NCI-H774 (cell line): Measurements from ENCODE around the gene PTPN12.
A peak's percentile ranks its signal among the peaks of the same experiment; 100 is the strongest.
"Not testable (repeated sequence)": the region's sequence is repeated elsewhere in the genome, so short reads cannot be mapped to it uniquely, and the experiment has no call there.

ENCODE experiments used
- DNase-seq: peaks from one replicate; lab custom pipeline; 2025; lab: John Stamatoyannopoulos, UW

Gene PTPN12

DNA sequence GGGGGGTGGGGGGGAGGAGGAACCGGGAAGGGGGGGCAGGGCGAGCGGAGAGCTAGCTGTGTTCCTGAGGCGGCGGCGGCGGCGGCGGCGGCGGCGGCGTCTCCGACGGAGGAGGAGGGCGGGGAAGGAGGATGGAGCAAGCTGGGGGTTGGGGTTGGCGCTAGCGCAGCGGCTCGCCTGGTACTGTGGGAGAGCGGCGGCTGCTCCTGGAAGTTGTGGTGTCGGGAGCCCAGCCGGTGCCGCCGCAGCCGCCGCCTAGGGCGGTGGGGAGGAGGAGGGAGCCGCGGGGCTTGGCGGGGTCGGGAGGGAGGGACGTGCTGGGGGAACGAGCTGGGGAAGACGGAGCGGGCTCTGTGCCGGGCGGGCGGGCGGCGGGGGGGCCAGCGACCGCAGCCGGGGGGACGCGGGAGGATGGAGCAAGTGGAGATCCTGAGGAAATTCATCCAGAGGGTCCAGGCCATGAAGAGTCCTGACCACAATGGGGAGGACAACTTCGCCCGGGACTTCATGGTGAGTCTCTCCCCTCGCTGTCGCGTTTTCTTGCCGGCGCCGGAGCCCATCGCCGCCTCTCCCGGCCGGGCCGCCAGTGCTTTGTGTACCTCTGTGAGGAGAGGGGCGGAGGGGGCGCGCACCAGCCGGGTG lies at the start of gene PTPN12:
TSS of gene PTPN12 (plus strand) at position 160 of the 642 bp plus-strand sequence. CDS start at position 412, 252 bp downstream.
- DNase-seq = peak; percentile 69

DNA sequence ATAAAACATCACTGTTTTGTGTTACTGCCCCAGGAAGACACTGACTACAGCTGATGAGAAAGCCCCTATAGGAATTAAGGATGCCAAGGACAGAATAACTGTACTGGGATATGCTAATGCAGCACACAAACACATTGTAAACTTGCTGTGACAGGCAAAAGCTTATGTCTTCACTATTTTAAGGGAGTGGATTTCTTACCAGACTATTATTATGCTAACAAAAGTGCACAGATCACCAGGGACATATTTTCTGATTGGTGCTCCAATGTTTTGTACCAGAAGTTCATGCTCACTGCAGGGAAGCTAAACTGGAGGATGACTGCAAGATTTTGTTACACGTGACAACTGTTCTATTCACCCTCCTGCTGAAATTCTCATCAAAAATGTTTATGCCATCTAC lies 48.1 kb upstream of the PTPN12 start:
- no peak for DNase-seq

- peak; percentile 48 for DNase-seq
Measured at GRCh38 chr7:77497079-77497478, 40.0 kb upstream of the PTPN12 start.

GRCh38 chr7:77498659-77499379 lies 38.3 kb upstream of the PTPN12 start:
- DNase-seq = peak; percentile 20

GRCh38 chr7:77501192-77501515 lies 35.9 kb upstream of the PTPN12 start:
- no peak for DNase-seq

DNA sequence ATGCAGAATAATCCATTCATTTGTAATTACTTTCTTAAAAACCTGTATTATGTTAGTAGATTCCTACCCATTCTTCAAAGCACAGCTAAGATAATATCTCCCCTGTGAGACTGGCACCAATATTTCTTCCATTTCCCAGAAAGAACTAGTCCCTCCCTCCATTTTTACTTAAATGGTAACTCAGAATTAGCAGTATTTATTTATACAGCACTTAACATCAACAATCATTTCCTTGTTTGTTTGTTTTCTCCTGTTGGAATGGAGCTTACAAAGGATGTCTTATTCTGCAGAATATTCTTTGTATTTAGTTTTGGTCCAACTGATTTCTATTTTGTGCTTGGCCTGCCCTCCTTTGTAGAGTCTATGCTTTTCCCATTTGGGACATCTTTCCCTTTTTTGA lies 32.1 kb upstream of the PTPN12 start:
- DNase-seq = no peak

- DNase-seq = no peak
Measured at GRCh38 chr7:77506899-77507298, 30.2 kb upstream of the PTPN12 start.

GRCh38 chr7:77513002-77513670 lies 24.0 kb upstream of the PTPN12 start:
- DNase-seq = not testable (repeated sequence)

- no peak for DNase-seq
Measured at GRCh38 chr7:77516085-77516484, 21.0 kb upstream of the PTPN12 start.

- no peak for DNase-seq
Measured at GRCh38 chr7:77520261-77520660, 16.8 kb upstream of the PTPN12 start.

GRCh38 chr7:77521537-77521936 lies 15.6 kb upstream of the PTPN12 start:
- DNase-seq = not testable (repeated sequence)

DNA sequence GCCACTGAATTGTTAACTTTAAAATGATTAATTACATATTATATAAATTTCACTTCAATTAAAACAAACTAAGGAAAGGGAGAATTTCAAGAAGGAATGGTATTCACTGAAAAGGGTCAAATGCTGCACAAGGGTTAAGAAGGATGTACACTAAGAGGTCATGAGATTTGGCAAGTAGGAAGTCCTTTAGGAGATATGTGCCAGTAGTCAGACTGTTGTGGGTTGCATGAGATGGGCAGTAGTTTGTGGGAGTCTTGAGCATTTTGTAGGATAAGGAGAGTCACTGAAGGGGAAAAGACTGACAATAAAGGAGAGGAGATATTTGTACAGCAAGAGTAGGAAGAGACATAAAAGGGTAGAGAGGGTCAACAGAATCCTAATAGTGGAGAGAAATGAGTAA lies 12.4 kb upstream of the PTPN12 start:
- no peak for DNase-seq

DNA sequence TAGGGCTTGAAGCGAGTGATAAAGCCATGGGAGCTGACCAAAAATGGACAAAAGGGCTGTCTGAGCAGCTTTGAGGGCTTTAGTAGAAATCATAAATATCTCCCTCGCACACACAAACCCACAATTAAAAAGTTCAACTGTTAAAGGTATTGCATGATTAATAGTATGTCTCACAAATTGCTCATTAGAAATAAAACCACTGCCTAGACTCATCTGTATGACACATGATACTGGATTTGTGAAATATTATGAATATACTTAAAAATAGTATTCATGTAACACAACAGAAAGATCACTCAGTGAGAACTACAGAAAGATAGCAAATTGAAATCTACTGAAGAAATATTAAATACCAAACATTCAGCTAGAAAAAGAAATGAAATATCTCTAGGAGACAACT lies 11.9 kb upstream of the PTPN12 start:
- no peak for DNase-seq

DNA sequence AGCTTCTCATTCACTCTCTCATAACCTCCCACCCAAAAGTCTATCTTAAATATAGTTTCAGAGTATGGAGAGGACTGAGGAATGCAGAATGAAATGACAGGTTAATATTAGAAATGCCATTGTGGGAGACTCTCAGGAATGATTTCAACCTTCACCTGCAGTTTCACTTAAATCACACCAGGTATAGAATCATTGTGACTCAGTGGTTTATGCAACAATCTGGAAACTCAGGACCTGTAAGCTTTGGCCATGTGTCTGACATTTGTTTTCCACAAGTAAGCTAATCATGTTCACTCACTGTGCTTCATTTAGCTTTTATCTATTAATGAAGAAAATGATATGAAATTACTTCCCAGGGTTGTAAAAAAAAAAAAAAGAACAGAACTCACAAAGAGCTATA lies 8.7 kb upstream of the PTPN12 start:
- DNase-seq = no peak

DNA sequence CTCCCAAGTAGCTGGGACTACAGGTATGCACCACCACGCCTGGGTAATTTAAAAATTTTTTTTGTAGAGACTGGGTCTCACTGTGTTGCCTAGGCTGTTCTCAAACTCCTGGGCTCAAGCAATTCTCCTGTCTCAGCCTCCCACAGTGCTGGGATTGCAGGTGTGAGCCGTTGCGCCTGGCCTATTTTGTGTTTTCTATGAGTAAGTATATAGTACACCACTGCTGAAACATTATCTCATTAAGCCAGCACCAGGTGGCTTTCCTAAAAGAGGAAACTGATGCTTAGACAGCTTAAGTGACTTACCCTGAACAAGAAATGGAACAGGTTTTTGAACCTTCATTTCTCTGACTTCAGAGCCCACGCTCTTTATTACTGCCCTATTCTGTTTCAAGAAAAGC lies 7.8 kb upstream of the PTPN12 start:
- no peak for DNase-seq

GRCh38 chr7:77531038-77531437 lies 6.1 kb upstream of the PTPN12 start:
- DNase-seq = no peak

GRCh38 chr7:77532247-77532646 lies 4.8 kb upstream of the PTPN12 start:
- DNase-seq = no peak

GRCh38 chr7:77532732-77533131 lies 4.4 kb upstream of the PTPN12 start:
- not testable (repeated sequence) for DNase-seq

DNA sequence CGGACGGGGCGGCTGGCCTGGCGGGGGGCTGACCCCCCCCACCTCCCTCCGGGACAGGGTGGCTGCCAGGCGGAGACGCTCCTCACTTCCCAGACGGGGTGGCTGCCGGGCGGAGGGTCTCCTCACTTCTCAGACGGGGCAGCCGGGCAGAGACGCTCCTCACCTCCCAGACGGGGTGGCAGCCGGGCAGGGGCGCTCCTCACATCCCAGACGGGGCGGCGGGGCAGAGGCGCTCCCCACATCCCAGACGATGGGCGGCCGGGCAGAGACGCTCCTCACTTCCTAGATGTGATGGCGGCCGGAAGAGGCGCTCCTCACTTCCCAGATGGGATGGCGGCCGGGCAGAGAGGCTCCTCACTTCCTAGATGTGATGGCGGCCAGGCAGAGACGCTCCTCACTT lies 3.0 kb upstream of the PTPN12 start:
- not testable (repeated sequence) for DNase-seq

- no peak for DNase-seq
Measured at GRCh38 chr7:77536017-77536412, 1.1 kb upstream of the PTPN12 start.

GRCh38 chr7:77536413-77537135 lies 521 bp upstream of the PTPN12 start:
- DNase-seq = peak; percentile 97

GRCh38 chr7:77537778-77538280 lies 734 bp downstream of the PTPN12 start:
- no peak for DNase-seq
